Fibroblast of skin of scalp (primary cell): ENCODE results near the gene MACF1.

ENCODE experiments used
- DNase-seq: peaks from one replicate; pipeline ENCODE4 v3.0.0-alpha.2; 2013

Gene MACF1

DNA sequence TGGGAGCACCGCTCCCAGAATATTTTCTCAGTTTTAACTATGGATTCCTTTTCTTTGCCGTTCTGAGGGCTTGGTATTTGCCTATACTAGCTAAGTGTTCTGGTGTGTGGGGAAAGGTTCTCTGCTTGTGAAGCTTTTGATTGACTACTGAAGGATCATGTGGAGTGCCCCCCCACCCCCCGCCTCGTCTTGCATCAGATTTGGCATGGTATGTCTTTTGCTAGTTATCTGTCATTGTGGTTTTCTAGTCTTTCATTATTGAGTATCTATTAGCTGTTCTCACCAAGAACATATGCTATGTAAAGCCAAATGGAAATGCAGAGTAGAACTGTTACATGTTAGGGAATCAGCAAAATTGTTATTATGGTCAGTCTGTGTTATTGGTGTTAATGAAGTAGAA lies 58.3 kb downstream of the MACF1 start:
- peak; percentile 22 for DNase-seq

GRCh38 chr1:39266269-39266668 lies 61.8 kb downstream of the MACF1 start:
- DNase-seq: no peak

DNA sequence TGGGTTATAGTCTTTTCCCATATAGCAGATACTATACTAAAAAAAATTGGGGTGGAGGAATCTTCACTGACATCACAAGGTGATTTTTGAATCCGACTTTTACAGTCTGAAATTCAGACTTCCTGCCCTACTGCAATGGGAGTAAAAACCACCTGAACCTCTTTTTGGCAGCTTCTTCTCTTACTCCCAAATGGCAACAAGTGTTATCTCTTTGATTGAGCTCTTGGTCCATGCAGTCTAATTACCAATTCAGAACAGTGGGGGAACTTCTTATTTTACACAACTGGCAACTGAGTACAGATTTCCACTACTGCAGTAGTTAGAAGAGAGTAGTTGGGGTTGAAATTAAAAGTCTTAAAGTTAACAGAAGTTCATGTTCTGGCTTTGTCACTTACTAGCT lies 62.3 kb downstream of the MACF1 start:
- no peak for DNase-seq

- peak; percentile 84 for DNase-seq
Observed at GRCh38 chr1:39268112-39268581, 63.7 kb downstream of the MACF1 start.

- DNase-seq: no peak
Observed at GRCh38 chr1:39268906-39269305, 64.4 kb downstream of the MACF1 start.

- DNase-seq: no peak
Observed at GRCh38 chr1:39269349-39269748, 64.9 kb downstream of the MACF1 start.

DNA sequence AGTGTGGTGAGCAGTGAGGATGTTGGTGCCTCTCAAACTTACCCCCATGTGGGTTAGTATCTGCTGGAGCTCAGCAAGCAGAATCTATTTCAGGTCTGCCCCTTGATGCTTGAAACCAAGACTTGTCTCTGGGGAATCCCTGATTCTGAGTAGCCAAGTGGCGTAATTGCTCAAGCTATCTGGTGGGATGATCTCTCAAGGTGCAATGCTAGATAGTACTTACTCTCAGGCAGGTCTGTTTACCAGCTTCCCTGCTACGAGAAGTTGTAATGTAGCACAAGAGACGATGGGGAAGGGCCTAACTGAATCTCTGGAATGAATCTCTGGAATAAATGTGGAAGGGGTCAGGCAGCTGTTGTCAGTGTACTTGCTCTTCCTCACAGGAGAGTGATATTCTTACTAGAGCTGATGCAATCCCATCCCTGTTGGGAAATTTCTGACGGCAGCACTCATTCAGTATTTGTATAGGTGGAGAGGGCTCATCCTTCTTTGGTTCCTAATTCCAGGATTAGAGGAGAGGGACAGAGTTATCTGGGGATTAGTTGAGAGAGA lies 65.4 kb downstream of the MACF1 start:
- peak; percentile 76 for DNase-seq

GRCh38 chr1:39270368-39270767 lies 65.9 kb downstream of the MACF1 start:
- no peak for DNase-seq

DNA sequence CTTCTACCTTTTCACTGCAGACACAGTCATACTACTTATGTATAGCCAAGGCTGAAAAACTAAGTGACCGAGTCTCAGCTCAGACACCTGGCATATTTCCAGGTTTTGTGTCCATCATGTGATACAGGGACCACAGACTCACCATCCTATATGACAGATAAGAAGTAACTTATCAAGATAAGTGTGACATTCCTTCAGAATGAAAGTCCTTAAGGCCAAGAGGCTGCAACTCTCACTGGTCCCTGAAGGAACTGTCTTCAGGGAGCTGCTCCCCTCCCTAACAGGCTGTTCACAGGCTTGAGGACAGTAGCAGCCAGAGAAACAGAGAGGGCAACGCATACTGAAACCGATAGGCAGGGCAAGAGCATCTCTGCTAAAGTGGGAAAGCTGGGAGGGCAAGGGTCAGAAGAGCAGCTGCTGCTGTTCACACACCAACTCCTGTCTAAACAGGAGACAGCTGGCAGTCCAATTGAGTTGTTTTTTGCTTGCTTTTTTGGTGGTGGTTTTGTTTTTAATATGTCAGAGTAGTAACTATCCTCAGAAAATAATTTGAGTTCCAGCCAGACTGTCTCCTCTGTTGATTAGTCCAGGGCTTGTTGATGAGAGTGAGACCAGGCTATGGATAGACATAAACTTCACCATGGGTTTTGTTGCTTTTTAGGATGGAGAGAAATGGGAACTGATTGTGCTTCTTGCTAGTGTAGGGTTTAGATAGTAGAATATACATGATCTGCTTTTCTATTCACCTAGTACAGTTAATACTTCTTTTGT lies 67.7 kb downstream of the MACF1 start:
- DNase-seq: no peak

- DNase-seq: no peak
Observed at GRCh38 chr1:39272798-39273469, 68.4 kb downstream of the MACF1 start.

- DNase-seq: no peak
Observed at GRCh38 chr1:39275836-39276507, 71.5 kb downstream of the MACF1 start.

GRCh38 chr1:39277879-39278278 lies 73.4 kb downstream of the MACF1 start:
- no peak for DNase-seq

- no peak for DNase-seq
Observed at GRCh38 chr1:39282537-39283216, 78.2 kb downstream of the MACF1 start.

DNA sequence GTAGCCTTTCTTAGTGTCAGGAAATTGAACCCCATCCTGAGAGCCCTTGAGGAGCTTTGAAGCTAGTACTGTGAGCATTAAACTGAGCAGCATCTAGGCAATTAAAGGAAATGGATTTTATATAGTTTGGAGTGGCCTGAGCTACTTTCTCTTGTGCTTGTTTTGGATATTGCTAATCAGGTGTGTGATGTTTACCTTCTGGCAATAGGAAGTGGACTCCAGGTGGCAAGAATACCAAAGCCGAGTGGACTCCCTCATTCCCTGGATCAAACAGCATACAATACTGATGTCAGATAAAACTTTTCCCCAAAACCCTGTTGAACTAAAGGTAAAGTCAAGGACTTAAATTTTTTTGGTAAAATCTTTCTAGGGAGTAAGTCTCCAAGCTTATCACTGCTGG lies 79.4 kb downstream of the MACF1 start:
- DNase-seq: no peak

DNA sequence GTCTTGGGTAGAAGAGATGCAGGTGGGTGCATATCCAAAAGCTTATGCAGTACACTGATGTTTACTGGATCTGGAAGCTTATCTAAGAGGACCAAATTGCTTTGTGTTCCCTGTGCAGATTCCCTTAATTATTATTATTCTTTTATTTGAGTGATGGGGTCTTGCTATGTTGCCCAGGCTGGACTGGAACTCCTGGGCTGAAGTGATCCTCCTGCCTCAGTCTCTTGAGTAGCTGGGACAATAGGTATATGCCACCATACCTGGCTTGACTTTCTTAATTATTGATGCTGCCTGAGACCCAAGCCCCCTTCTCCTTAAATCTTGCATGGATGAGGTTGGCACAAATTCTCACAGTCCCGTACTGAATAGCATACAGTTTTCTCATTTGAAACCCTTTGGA lies 83.0 kb downstream of the MACF1 start:
- no peak for DNase-seq

- DNase-seq: no peak
Observed at GRCh38 chr1:39288735-39289465, 84.4 kb downstream of the MACF1 start.

GRCh38 chr1:39292401-39292800 lies 87.9 kb downstream of the MACF1 start:
- DNase-seq: no peak

GRCh38 chr1:39293375-39294070 lies 89.0 kb downstream of the MACF1 start:
- DNase-seq: no peak

DNA sequence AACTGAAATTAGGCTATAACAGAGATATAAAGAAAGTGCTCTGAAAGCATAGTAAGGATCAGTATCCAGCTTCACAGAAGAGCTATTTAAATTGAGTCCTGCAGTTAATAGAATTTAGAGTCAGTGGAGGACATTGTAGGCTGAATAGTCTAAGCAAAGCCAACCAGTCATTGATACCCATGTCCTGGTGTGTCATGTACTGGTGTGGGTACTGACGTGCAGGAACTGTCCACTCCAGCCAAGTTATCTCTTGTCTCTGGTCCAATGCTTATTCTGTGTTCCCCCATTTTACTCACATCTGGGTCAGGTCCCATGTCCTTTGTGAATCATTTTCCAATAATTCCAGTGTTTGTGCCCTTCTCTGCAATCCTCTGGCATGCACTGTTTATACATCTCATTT lies 90.0 kb downstream of the MACF1 start:
- DNase-seq: no peak

- no peak for DNase-seq
Observed at GRCh38 chr1:39295901-39296300, 91.4 kb downstream of the MACF1 start.

- DNase-seq: peak; percentile 8
Observed at GRCh38 chr1:39297551-39297950, 93.1 kb downstream of the MACF1 start.
